Stimulated activated CD8-positive, alpha-beta memory T cell treated with anti-CD3 and anti-CD28 coated beads, Interleukin-7, amount 100 ng/mL, for 1 hour (primary cell): ENCODE measurements around the gene KRTAP10-1.
"Not testable (repeated sequence)": the region's sequence is repeated elsewhere in the genome, so short reads cannot be mapped to it uniquely, and the experiment has no call there.

Source experiments
- DNase-seq, 2 donors: peaks; one replicate each; pipeline ENCODE4 v3.0.0-alpha.2; 2020; ENCODE audit warnings: low read depth in 2 of 2

Gene KRTAP10-1

DNA sequence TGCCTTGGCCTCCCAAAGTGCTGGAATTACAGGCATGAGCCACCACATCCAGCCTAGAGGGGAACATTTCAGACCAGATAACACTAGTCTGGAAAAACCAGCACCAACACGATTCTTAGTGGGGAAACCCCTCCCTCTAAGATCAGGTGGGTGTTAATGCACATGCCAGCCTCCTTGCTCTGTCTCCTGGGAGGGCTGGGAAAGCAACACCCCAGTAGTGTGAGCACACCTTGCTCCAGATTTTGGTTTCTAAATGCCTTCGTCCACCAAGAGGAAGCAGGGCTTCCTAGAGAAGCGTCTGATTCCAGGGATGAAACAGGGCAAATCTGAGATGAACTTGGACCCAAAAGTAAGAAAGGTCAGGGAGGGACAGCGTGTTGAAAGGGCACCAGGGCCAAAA, 31.3 kb upstream of the KRTAP10-1 start:
- no peak for DNase-seq

DNA sequence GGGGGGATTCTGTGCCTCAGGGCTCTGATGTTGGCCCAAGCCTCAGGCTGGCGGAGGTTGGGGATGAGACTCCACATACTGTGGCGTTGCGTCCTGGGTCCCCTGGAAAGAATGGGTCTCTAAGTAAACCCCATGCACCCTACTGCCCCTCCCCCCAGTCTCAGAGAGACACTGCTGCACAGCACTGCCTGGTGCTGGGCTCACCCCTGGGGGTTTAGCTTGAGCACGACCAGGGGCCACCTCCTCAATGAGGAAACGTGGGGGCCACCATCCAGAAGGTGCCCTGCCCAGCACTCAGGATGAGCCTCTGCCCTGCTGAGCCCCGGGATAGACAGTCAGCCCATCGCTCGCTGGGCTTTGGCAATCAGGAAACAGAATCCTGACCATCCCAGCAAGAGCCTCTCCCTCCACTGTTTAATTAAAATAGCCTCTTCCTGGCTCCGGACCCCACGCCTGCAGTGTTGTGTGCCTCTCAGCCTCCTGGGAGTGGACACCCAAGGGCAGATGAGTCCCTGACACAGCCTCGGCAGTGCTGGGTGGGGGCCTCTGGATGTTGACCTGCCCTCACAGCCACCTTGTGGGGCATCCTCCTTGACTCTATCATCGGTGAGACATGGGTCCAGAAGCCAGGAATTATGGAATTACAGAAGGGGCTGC, 30.0 kb upstream of the KRTAP10-1 start:
- no peak for DNase-seq

DNA sequence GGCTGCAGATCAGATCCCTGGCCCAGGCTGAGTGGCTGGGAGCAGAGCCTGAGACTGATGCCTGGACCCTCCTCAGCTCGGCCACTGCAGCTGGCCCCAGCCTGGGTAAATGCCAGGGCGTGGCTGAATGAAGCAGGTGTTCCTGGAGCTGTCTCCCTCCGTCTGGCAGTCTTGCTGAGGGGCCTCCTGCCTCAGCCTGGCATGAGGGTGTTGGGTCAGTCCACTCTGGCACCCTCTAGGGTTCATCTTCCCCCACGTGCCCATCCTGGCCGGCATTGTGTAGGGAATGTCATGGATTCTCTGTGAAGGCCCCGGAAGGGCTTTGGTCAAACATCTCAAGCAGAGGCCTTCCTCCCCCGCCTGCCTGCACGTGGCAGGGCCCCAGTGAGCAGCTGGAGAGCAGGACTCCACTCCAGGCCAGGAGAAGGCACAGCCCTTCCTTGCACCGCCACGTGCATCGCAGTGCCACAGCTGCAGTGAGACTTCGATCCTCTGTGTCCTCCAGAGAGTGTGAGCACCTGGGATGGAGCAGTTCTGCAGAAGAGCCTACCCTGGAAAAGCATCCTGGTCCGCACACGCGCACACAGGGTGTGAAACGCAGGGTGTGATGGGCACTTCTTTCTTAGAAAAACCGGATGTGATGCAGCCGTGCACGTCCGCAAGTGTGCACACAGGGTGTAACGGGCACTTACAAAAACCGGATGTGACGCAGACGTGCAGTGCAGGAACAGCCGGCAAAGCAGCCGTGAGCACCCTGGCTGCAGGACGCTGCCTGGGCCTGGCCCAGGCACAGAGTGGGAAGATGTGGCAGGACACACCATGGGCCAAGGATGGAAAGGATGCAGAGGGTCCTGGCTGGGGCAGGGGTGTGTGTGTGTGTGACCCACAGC, 28.9 kb upstream of the KRTAP10-1 start:
- DNase-seq, result no peak

DNA sequence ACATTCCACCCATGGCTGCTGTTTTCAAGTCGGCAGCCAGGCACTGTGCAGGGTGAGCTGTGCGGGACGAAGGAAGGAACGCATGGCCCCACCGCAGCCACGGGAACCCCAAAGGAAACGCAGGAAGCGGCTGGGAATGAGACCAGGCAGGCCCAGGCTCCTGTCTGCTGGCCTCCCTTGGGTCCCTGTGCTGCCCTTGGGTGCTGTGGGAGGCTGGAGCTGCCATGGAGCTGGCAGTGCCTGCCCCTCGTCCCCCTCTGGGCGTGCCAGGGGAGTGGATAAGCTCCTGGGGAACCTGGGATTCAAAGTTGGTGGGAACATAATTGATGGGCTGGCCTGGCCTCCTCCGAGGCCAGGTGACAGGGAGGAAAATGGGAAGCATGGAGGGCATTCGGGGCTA, 28.3 kb upstream of the KRTAP10-1 start:
- DNase-seq, result no peak

DNA sequence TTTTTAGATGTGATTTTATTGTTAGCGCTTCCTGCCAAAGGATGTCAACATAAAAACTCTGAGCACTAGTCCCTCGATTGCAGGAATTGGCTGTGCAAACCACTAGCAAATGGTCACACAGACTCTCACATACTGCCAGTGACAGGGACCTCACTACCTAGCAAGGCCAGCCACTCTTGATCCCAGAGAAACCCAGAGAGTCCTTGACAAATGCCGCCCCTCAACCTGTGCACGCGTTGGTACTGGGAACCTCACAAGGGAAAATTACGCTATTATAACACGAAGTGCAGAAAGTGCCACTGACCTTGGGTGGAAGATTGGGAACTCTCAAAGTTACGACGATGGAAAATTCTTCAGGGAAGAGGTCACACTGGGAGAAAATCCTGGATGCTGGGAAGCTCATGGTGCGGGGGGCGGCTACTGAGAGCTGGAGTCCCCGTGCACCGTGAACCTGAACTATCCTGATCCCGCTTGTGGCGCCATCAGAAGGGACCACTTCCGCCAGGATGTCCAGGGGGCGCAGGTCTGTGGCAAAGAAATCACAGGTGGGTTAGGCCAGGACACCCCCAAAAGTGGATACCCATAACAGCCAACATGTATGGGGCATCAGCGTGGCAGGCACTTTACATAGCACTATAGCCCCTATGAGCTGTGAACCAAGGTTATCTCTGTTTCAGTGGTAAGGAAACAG, 27.6 kb upstream of the KRTAP10-1 start:
- no peak for DNase-seq

DNA sequence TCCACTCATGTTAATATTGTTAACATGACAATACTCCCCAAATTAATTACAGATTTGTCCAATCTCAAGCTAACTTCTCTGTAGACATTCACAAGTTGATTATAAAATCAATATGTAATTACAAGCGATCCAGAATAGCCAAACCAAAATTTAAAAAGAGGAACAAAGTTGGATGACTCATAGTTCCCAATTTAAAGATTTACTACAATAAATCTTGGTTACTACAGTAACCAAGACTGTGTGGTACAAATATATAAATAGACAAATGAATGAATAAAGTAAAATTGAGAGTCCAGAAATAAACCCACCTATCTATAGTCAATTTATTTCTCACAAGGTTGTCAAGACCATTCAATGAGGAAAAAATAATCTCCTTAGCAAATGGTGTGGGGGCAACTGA, 26.4 kb upstream of the KRTAP10-1 start:
- DNase-seq, result no peak

DNA sequence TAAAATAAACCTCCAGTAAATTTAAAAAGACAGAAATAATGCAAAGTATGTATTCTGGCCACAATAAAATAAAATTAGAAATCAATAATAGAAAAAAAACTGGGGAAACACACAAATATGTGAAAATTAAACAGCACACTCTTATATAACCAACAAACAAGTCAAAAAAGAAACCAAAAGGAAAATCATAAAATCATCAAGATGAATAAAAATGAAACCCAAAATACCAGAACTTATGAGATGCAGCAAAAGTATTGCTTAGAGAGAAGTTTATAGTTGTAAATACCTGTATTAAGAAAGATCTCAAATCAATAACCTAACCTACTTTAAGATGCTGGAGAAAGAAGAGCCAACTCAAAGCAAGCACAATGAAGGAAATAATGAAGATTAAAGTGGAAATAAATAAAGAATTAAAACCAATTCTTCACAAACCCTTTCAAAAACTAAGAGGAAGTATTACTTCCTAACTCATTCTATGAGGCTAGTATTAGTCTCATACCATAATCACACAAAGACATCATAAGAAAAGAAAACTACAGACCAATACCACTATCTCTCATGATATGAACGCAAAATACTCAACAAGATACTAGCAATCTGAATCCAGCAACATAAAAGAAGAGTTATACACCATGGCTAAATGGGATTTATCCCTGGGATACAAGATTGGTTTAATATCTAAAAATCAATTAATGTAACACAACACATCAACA, 25.0 kb upstream of the KRTAP10-1 start:
- no peak for DNase-seq

DNA sequence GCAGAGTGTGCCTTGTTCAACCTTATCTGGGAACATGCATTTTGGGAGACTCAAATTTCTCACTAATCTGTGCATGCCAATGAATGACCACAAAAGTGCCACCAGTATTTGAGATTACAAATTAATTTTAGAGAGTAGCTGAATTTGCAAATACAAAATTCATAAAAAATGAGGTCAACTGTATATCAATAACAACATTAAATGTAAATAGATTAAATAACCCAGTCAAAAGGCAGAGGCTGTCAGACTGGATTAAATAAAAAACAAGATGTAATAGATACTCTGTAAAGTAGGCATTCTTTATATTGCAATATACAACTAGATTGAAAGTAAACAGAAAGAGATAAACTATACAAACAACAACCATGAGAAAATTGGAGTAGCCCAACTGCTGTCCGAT, 24.1 kb upstream of the KRTAP10-1 start:
- DNase-seq, result no peak

DNA sequence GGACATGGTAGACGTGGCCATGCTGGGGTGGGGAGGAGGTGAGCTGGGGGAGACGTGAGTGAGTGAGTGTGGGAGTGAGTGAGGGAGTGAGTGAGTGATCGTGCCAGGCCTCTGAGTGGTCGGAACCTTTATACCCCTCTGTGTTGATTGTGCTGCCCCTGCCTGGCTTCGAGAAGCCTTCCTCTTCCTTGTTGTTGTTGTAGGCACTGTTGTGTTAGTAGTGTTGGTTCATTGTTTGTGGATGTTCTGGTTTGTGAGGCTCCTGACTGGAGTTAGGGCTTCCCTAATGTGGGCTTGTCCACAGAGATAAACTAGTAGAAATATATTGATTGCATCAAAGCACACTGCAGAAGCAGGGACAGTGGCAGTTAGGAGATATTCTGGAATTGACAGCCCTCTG, 18.7 kb upstream of the KRTAP10-1 start, which contains the start of gene KRTAP10-3:
TSS of gene KRTAP10-3 (minus strand) at position 101 of the 400 bp plus-strand sequence. CDS start at position 21, 80 bp downstream.
- no peak for DNase-seq

DNA sequence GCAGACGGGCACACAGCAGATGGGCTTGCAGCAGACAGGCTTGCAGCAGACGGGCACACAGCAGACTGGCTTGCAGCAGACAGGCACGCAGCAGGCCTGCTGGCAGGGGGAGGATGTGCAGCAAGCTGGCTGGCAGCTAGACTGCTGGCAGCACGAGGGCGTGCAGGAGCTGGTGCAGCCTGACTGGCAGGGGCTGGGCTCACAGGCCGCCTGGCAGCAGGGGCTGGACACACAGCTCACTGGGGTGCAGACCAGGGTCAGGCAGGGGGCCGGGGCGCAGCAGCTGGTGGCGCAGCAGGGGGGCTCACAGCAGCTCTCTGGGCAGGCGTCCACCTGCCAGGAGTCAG, 18.3 kb upstream of the KRTAP10-1 start:
- DNase-seq, result not testable (repeated sequence)

DNA sequence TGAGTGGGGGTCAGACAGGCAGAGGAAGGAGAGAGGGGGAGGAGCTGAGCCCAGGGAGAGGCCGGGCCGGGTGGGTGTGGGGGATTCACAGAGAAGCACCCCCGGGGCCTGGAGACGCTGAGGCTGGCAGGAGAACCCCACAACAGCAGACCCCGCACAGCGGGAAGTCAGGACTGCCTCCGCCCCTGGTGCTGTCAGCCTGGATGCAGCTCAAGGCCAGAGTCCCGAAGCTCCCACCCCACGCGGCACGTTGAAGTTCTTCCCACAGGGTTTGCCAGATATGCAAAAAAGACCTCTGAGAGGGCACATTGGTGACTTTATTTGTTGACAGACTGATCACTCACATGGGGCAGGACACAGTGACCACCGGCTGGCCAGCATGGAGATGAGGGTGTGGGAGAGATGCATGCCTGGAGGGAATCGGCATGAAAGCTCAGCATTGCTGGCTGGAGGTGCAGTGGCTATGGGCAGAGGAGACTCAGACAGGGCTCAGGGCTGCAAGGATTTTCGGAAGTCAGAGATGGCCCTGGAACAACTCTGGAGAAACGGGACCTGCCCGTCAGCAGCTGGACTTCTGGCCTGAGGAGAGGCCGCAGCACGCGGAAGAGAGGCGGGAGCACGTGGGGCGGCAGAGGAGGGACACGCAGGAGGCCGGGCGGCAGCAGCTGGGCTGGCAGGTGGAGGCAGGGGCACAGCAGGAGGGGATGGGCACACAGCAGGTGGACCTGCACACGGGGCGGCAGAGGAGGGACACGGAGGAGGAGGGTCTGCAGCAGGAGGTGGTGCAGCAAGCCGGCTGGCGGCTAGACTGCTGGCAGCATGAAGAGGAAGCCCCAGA, 17.7 kb upstream of the KRTAP10-1 start:
- DNase-seq, result no peak

DNA sequence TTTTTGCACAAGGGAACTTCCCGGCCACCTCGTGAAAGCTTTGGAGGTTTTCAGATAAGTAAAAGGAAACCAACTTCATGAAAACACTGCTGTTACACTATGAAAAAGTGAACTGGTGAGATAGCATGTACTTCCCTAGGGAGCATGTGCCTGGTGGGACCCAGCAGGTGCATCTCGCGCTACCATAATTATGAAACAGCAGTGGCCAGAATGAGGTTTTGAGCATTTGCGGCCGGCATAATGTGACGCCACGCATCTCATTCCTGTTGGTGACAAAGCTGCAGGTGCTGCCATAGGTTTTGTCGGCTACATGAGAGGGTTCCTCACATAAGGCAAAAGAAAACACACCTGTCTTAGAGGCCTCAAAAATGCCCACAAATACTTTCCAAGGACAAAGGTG, 16.9 kb upstream of the KRTAP10-1 start:
- no peak for DNase-seq

DNA sequence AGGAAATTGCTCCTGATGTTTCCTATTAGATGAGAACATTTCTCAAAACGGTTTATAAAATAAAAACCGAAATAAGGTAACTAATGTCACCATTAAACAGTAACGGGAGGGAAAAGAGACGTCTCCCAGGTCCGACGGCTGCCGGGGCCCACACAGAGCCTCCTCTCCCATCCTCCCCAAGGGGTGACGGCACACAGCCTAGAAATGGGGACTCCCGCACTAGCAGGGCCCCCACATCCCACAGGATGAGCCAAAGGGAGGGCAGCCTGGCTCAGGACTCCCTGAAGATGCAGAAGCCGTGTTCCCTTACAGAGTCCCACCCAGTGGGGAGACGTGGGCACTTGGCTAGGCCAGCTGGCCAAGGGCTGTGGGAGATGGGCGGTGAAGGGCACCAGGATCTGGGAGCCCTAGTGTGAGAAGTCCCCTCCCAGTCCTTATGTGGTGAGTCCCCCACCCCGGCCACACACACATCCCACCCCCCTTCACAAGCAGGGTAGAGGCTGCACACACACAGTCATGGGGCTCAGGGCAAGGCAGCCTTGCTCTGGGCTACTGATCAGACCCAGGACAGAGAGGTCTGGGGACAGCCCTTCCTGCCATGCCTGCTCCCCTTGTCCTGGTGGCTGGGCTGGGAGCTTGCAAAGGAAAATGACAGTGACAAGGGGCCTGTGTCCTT, 15.3 kb upstream of the KRTAP10-1 start:
- no peak for DNase-seq

DNA sequence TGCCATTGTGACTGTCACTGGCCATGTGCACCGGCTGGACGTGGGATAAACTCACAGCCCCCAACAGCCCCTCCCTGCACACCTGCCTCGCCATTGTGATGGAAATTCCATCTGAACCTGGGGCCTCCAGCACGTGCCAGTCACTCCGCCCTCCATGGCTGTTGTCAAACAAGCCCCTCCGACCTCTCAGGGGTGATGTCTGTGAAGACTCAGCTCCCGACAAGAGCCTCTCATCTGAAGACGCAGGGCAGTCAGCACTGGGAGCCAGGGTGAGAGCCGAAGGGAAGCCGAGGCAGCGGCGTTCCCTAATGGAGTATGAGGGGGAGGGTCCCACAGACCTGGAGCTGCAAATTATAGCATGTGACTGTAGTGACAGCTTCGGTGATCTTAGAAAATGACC, 12.7 kb upstream of the KRTAP10-1 start:
- DNase-seq, result no peak

DNA sequence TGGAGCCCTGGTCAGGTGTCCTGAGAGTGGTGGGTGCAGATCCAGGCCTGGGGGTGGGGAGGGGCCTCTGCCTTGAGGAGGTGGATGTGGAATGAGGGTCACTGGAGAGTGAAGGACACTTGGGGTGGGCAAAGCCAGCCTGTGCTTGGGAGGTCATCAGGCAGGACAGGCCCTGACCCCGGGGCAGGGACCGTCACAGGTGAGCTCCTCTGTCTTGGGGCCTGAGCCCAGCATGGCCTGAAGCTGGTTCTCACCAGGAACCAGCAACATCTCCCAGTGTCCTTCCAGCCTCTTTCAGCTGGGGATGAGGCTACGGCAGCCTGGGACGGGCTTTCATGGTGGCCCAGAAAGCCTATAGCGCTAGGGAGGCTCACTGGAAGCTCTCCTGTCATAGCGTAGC, 12.1 kb upstream of the KRTAP10-1 start:
- no peak for DNase-seq

DNA sequence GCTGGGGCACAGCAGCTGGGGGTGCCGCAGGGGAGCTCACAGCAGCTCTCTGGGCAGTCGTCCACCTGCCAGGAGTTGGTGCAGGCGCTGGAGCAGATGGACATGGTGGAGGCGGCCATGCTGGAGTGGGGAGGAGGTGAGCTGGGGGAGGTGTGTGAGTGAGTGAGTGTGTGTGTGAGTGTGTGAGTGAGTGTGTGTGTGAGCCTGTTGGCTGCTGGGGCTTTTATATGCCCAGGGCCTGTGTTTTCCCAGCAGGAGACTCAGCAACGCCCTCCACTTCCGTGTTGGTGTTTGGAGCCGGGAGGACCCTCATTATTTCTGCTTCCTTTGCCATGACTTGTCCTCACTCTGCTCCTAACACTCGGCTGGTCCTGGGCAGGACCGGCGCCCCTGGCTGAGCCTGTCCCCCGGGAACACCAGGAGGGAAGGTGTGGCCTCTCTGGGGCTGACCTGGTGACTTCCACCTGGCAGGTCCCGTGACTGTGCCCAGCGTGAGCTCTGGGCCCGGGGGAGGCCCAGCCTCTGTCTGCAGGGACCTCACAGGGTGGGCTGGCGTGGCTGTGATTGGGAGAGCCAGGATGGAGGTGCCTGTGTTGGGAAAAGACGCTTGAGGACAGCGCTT, 11.5 kb upstream of the KRTAP10-1 start, which contains the start of gene KRTAP10-2:
TSS of gene KRTAP10-2 (minus strand) at position 166 of the 622 bp plus-strand sequence. CDS start at position 119, 47 bp downstream.
- no peak for DNase-seq

DNA sequence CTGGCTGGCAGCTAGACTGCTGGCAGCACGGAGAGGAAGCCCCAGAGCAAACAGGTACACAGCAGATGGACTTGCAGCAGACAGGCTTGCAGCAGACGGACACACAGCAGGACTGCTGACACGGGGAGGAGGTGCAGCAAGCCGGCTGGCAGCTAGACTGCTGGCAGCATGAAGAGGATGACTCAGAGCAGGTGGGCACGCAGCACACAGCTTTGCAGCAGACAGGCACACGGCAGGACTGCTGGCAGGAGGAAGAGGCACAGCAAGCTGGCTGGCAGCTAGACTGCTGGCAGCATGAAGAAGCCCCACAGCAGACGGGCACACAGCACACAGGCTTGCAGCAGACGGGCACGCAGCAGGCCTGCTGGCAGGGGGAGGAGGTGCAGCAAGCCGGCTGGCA, 10.8 kb upstream of the KRTAP10-1 start:
- DNase-seq, result no peak

DNA sequence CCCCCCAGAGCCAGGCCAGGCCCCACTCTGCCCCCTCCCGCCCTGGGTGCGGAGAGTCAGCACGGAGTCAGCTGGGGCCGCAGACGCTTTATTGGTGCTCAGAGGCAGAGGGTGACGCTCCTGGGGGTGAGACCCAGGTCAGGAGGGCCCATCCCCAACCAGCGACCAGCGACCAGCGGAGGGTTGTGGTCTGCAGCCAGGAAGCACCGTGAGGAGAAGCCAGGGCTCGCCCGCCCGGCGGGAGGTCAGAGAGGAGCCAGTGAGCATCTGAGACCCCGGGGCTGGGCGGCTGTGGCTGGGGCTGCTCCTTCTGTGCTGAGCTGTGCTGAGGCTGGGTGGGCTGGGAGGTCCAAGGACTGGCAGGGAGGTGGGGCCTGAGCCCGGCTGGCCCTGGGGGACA, 10.3 kb upstream of the KRTAP10-1 start:
- not testable (repeated sequence) for DNase-seq

DNA sequence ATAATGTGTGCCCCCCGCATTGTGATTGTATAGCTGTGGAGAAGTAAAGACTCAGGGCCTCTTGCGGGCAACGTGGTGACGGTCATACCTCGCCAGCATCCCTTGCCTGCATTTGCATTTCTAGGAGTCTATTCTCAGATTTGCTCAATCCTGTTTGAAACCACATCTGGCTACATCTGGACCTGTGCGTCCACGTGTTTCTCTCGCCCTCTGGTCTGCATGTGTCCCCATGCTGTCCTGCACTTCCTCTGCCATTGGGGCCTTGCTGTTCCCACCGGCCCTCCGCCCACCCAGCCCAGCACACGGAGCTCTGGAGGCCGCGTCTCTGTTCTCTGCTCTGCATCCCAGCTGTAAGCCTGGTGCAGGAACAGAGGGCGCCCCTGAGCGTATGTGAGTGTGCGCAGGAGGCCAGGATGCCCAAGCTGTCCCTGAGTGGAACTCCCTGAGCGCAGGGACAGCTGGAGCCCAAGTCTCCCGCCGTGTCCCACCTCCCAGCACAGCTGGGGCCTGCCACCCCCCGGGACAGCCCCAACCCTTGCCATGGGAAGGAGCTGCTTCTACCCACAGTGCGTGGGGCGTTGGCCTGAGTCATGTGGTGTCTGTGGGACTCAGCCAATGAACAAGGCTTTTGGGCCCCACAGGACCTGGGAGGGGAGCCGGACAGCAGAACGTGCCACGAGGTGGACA, 9.7 kb upstream of the KRTAP10-1 start:
- no peak for DNase-seq
